ENCODE measurements around the gene CHST1.

Gene CHST1

DNA sequence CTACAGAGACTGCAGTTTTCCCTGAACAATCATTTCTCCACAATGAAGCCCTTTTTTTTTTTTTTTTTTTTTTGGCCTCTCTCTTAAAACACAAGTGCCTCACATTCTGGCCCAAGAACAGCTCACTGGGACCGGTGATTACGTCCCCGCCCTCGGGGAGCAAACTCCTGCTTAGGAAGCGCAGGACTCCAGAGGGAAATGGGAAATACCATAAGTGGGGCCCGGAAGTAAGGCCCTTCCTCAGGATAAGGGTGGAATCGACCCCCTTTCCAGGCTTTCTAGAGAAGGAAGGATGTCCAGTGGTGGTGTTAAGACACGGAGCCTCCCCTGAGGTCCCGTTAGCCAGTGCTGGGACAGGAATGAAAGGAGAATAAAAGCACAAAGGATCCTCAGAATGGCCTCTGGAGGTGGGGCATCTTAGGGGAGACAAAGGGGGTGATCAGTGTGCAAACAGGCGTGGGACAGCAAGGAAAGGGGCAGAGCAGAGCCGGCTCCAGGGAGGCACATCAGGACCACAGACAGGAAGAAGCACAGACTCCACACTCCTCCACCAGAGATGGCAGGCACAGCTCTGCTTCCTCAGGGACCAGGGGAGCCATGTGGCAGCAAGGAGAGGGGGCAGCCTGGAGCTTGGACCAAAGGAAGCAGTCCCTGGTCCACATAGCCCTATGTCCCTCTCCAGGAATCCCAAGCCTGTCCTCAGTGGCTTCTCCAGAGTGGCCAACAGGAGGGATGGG is 61.3 kb downstream of the CHST1 start:
- no peak for FAIRE-seq

DNA sequence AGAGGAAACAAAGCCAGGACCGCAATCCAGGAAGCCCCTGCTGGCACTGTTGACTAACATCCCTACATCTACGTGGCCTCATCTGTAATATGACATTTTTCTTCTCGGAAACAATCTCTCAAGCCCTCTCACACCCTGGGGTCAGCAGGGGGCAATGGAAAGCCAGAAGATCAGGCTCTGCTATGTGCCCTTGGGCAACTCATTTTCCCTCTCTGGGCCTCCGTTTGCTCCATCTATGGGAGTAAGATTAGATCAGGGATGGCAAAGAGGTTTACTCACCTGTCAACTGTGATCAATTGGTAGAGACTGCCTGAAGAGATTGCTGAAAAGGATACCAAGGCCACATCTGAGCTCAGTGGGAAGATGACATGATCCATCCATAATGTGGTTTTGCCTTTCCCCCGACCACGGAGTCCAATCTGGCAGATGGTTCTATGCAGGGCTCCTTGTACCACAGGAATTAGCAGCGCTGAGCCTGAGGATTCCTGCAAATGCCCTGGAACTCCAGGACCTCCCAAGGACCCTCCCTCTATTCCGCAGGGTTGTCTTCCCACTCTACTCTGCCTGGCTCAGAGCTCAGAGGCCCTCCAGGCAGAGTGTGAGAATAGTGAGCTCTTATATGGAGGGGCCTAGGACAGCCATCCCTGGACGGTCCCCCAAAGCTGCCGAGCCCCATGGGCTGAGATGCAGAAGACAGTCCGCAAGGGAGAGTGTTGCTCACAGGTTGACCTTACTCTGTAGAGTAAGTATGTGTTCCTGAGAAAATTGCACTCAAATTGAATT is 66.1 kb downstream of the CHST1 start:
- FAIRE-seq = no peak
